Activated CD8-positive, alpha-beta memory T cell treated with anti-CD3 and anti-CD28 coated beads, Interleukin-2, amount 50 U/mL, for 1 hour (primary cell): ENCODE measurements around the gene SEMG2.

Source experiments
- DNase-seq: peaks from one replicate; pipeline ENCODE4 v3.0.0-alpha.2; 2020; ENCODE audit errors: extremely low read depth

SEMG2 gene

GRCh38 chr20:45221076-45221475 is at the start of gene SEMG2:
SEMG2 (plus strand) TSS chr20:45221373; CDS start chr20:45221390, 17 bp downstream.
- DNase-seq = no peak

- no peak for DNase-seq
These were observed 47.7 kb upstream of the SEMG2 start for GRCh38 chr20:45173522-45173921.

- no peak for DNase-seq
These were observed 46.5 kb upstream of the SEMG2 start, which contains the start of gene PI3 for GRCh38 chr20:45174434-45175364. PI3 (plus strand) TSS chr20:45174902; CDS start chr20:45174923, 21 bp downstream.

GRCh38 chr20:45176526-45177267 is 44.5 kb upstream of the SEMG2 start:
- DNase-seq = no peak

GRCh38 chr20:45179166-45179565 is 42.0 kb upstream of the SEMG2 start:
- no peak for DNase-seq

- no peak for DNase-seq
These were observed 39.5 kb upstream of the SEMG2 start for GRCh38 chr20:45181639-45182038.

- no peak for DNase-seq
These were observed 38.1 kb upstream of the SEMG2 start for GRCh38 chr20:45183084-45183483.

GRCh38 chr20:45187693-45188092 is 33.5 kb upstream of the SEMG2 start:
- DNase-seq = no peak

- no peak for DNase-seq
These were observed 32.0 kb upstream of the SEMG2 start for GRCh38 chr20:45189067-45189609.

GRCh38 chr20:45189861-45190260 is 31.3 kb upstream of the SEMG2 start:
- DNase-seq = no peak

- DNase-seq = no peak
These were observed 29.2 kb upstream of the SEMG2 start for GRCh38 chr20:45191926-45192325.

- DNase-seq = no peak
These were observed 27.8 kb upstream of the SEMG2 start for GRCh38 chr20:45193331-45193730.

GRCh38 chr20:45206725-45207124 is 14.4 kb upstream of the SEMG2 start, which contains the start of gene SEMG1:
SEMG1 (plus strand) TSS chr20:45207033; CDS start chr20:45207054, 21 bp downstream.
- DNase-seq = no peak

- no peak for DNase-seq
These were observed 11.2 kb upstream of the SEMG2 start for GRCh38 chr20:45209924-45210323.

- DNase-seq = no peak
These were observed 9.4 kb upstream of the SEMG2 start for GRCh38 chr20:45211569-45212474.

GRCh38 chr20:45212836-45213235 is 8.3 kb upstream of the SEMG2 start:
- DNase-seq = no peak

GRCh38 chr20:45218124-45218523 is 3.0 kb upstream of the SEMG2 start:
- no peak for DNase-seq

- DNase-seq = no peak
These were observed 2.5 kb upstream of the SEMG2 start for GRCh38 chr20:45218636-45219035.

- DNase-seq = no peak
These were observed 2.0 kb downstream of the SEMG2 start for GRCh38 chr20:45223136-45223535.

GRCh38 chr20:45226287-45226686 is 5.1 kb downstream of the SEMG2 start:
- DNase-seq = no peak
